Heart left ventricle (tissue), 16 donors: ENCODE results near the gene PATE4. TPM values are rescaled to one million over a fixed set of nuclear protein-coding genes. Genes with fewer than 3 reads are reported as not detected.

Experiments used
- ATAC-seq, 4 donors: fragments of 200-7000 bp; cut with Tn5 transposase; one replicate each; pipeline ENCODE4 v1.9.1; 2020 to 2022; ENCODE audit warnings: moderate library complexity in 4 of 4, mild to moderate bottlenecking in 3 of 4, moderate number of reproducible peaks in 1 of 4
- DNase-seq, 5 donors: peaks; one replicate each; pipeline ENCODE4 v3.0.0-alpha.2; 2020
- H3K27ac ChIP-seq, 12 donors: fragments of 200-600 bp; sonication (generic) in 4 of 12; one replicate each; pipeline versions ENCODE4 v1.5.0 to v1.8.0; 2016 to 2022; ENCODE audit warnings: mild to moderate bottlenecking in 2 of 12
- H3K27me3 ChIP-seq, 9 donors: fragments of 200-600 bp; sonication (generic) in 2 of 9; one replicate each; pipeline versions ENCODE4 v1.5.1 to v1.8.0; 2016 to 2022; ENCODE audit warnings: mild to moderate bottlenecking in 3 of 9
- H3K36me3 ChIP-seq, 9 donors: fragments of 200-600 bp; sonication (generic) in 2 of 9; one replicate each; pipeline versions ENCODE4 v1.5.0 to v1.8.0; 2018 to 2022; ENCODE audit warnings: mild to moderate bottlenecking in 2 of 9
- H3K4me1 ChIP-seq, 12 donors: fragments of 200-600 bp; sonication (generic) in 4 of 12; one replicate each; pipeline versions ENCODE4 v1.5.0 to v1.8.0; 2016 to 2022; ENCODE audit warnings: mild to moderate bottlenecking in 3 of 12
- H3K4me3 ChIP-seq, 12 donors: fragments of 200-600 bp; sonication (generic) in 4 of 12; one replicate each; pipeline versions ENCODE4 v1.5.0 to v1.8.0; 2017 to 2022; ENCODE audit warnings: mild to moderate bottlenecking in 9 of 12, moderate library complexity in 4 of 12
- H3K9me3 ChIP-seq, 12 donors: fragments of 200-600 bp; sonication (generic) in 4 of 12; one replicate each; pipeline versions ENCODE4 v1.5.0 to v1.8.0; 2016 to 2022; ENCODE audit warnings: mild to moderate bottlenecking in 1 of 12
- POLR2A ChIP-seq, 2 donors: fragments of 450-650 bp; IDR thresholded peaks; one replicate each; pipeline ENCODE4 v1.6.1; 2017; ENCODE audit warnings: antibody characterized with exemption in 2 of 2, mild to moderate bottlenecking in 2 of 2, moderate library complexity in 2 of 2
- WGBS, 4 donors: extraction: QIAGEN DNeasy Blood & Tissue Kit in 2 of 4; methylation state at CpG; one replicate each; pipeline versions ENCODE4 v1.1.5 to v1.1.7; 2013 to 2018; 5-methylcytosine and 5-hydroxymethylcytosine counted together
- intact Hi-C, 10 donors: fragments of 100-400 bp; cut with DNase I; formaldehyde crosslinking; loops; one replicate each; pipeline versions ENCODE4 v1.11.1 to v1.14.2; 2022
- polyA plus RNA-seq, 2 donors: library from polyadenylated mRNA; stranded (reverse); fragments of 200-250 nt; gene quantifications; one replicate each; pipeline ENCODE4 v1.2.3, GENCODE V29; 2013
- total RNA-seq, 9 donors: library from RNA; depleted of rRNA in 2 of 9; stranded (reverse); fragments of >200 nt in 2 of 9; fragmentation: NEBNext Ultra II Directional in 3 of 9; extraction: Animal tissue kit (Norgen Biotek cat#: 25700) in 3 of 9; gene quantifications; one replicate each; pipeline versions ENCODE4 v1.1.0 to v1.2.4, GENCODE V29; 2016 to 2023
- TF ChIP-seq, protein P1 (sequence below), 12 donors: fragments of 200-600 bp; sonication (generic) in 4 of 12; IDR thresholded peaks; one replicate each; pipeline versions ENCODE4 v1.5.0 to v1.8.0; 2018 to 2022; ENCODE audit warnings: antibody characterized with exemption in 12 of 12, mild to moderate bottlenecking in 5 of 12
- donor health status: ischemic (EF 13 %, LVEDD 7.1; RV severe dilation, severe dysfunction).
- donor health status: healthy with polysubstance abuse.
- donor health status: DM: no; HTN: yes; CAD: no.
- donor health status: DM: no; HTN: no; CAD: no.
- donor health status: ischemic (EF 25% LVEDD 6.9; RV normal size, moderate dysfunction).
- donor health status: ischemic (EF 25% LVEDD 5.7; RV mildly dilated, moderate dysfunction).
- donor health status: healthy.
- donor health status: DM: yes; HTN: yes; CAD: no.
- donor health status: ischemic (EF 35%, LVEDD 5.7; RV mildly dilated, moderate dysfunction).
- donor health status: nonischemic (EF 11% LVEDD 7.7; RV severe dilation, severe dysfunction).
- donor health status: DM: yes; HTN: yes; CAD: no.
- donor health status: PGD.
- donor health status: ischemic (EF 29% LVEDD 5.4; RV normal size, mild dysfunction).
- donor health status: nonischemic (EF 23%, LVEDD 6.1; RV moderate dilation, normal function).

The PATE4 gene
- total and polyA plus RNA-seq, 11 donors = not detected

DNA sequence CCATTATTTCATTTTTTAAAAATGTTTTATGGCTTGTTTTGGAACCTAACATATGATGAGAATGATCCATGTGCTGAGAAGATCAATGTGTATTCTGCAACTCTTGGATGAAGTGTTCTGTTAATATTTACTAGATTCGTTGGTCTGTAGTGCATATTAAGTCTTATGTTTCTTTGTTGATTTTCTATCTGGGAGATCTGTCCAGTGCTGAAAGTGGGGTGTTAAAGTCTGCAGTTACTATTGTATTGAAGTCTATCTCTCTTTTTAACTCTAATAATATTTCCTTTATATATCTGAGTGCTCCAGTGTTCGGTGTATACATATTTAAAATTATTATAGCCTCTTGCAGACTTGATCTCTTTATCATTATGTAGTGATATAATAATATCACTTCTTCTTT, 33.3 kb upstream of the PATE4 start:
- DNase-seq = no peak
- TF ChIP-seq, protein P1, sequence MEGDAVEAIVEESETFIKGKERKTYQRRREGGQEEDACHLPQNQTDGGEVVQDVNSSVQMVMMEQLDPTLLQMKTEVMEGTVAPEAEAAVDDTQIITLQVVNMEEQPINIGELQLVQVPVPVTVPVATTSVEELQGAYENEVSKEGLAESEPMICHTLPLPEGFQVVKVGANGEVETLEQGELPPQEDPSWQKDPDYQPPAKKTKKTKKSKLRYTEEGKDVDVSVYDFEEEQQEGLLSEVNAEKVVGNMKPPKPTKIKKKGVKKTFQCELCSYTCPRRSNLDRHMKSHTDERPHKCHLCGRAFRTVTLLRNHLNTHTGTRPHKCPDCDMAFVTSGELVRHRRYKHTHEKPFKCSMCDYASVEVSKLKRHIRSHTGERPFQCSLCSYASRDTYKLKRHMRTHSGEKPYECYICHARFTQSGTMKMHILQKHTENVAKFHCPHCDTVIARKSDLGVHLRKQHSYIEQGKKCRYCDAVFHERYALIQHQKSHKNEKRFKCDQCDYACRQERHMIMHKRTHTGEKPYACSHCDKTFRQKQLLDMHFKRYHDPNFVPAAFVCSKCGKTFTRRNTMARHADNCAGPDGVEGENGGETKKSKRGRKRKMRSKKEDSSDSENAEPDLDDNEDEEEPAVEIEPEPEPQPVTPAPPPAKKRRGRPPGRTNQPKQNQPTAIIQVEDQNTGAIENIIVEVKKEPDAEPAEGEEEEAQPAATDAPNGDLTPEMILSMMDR (IDR thresholded peaks at IDR 0.05) = no peak
- TF ChIP-seq POLR2A (IDR thresholded peaks at IDR 0.05) = no peak
- Histone ChIP-seq H3K4me3 (no peak overlapping the region), H3K36me3 (no peaks in the 10 kb centered on the region), H3K27me3 (no peaks in the 10 kb centered on the region), H3K9me3 (peaks cover 0 to 63% (median 26%) of the 10 kb centered on the region in 12 donors), H3K4me1 (no peaks in the 10 kb centered on the region), H3K27ac (no peak overlapping the region)
- intact Hi-C loops = no loop called here
- no peak for ATAC-seq
- 36 to 82% (median 64%) methylated on average over 2 of the region's 2 CpGs for WGBS, 4 donors

DNA sequence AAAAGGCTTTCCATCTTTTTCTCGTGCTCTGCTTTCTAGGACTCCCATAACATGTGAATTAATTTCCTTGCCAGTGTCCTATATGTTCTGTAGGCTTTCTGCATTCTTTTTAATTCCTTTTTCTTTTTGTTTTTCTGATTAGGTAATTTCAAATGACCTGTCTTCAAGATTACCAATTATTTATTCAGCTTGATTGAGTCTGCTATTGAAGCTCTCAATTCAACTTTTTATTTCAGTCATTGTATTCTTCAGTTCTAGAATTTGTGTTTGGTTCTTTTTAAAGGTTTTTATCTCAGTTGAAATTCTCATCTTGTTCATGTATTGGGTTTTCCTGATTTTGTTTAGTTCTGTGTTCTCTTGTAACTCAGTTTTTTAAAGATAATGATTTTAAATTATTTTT, 30.7 kb upstream of the PATE4 start:
- Histone ChIP-seq H3K27ac (no peak overlapping the region), H3K4me1 (no peaks in the 10 kb centered on the region), H3K27me3 (no peaks in the 10 kb centered on the region), H3K36me3 (no peaks in the 10 kb centered on the region), H3K9me3 (peaks cover 0 to 42% (median 24%) of the 10 kb centered on the region in 12 donors), H3K4me3 (no peak overlapping the region)
- TF ChIP-seq POLR2A (IDR thresholded peaks at IDR 0.05) = no peak
- TF ChIP-seq, protein P1 (IDR thresholded peaks at IDR 0.05) = no peak
- ATAC-seq (no peak), DNase-seq (no peak)
- WGBS, 4 donors = 0 to 76% (median 50%) methylated on average over 1 of the region's 1 CpG
- intact Hi-C loops = no loop called here

DNA sequence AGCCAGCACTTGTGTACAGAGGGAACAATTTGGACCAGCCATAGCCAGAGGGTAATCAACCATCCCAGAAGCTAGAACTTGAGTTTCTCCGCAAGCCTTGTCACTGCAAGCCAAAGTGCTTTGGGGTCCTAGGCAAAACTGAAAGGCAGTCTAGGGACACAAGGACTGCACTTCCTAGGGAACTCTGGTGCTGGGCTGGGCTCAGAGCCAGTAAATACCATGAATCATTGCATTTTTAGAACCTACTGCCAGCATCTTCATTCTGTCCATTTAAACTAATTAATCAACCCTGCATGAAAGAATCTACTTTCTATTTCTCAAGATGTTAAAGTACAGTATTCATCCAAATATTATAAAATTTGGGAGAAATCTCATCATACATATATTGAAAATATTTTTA, 25.2 kb upstream of the PATE4 start:
- DNase-seq = no peak
- no peak for ATAC-seq
- Histone ChIP-seq H3K9me3 (peaks cover 0 to 41% (median 5%) of the 10 kb centered on the region in 12 donors), H3K27ac (no peak overlapping the region), H3K27me3 (no peaks in the 10 kb centered on the region), H3K36me3 (no peaks in the 10 kb centered on the region), H3K4me1 (no peaks in the 10 kb centered on the region), H3K4me3 (no peak overlapping the region)
- intact Hi-C loops = no loop called here
- TF ChIP-seq, protein P1 (IDR thresholded peaks at IDR 0.05) = no peak
- TF ChIP-seq POLR2A (IDR thresholded peaks at IDR 0.05) = no peak
- 75 to 92% (median 88%) methylated on average over 1 of the region's 1 CpG for WGBS, 4 donors

DNA sequence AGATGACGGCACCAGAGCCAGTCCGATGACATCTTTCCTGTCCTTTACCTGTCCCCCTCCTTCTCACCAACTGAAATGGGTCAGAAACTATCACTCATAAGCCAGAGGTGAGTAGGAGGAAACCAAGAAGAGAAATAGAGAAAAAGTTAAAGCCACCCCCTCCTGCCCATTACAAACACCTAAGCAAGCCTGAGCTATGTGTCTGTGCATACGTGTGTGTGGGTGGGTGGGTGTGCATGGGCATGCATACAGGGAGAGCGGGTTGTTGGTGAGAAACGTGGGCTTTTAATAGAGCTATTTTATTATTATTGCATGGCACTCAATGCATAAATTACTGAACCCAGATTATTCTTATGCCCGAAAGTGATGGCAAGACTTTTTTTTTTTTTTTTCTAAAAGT, 2.6 kb downstream of the PATE4 start:
- intact Hi-C loops = no loop called here
- peaks cover 0 to 3% (median 0%) of the 10 kb centered on the region in 9 donors for H3K27me3 ChIP-seq
- peaks cover 0 to 14% (median 0%) of the 10 kb centered on the region in 12 donors for H3K9me3 ChIP-seq
- no peaks in the 10 kb centered on the region for H3K36me3 ChIP-seq
- no peak overlapping the region for H3K4me3 ChIP-seq
- WGBS, 4 donors = 68 to 79% (median 74%) methylated on average over 6 of the region's 6 CpGs
- TF ChIP-seq, protein P1 (IDR thresholded peaks at IDR 0.05) = no peak
- no peak for TF ChIP-seq POLR2A (IDR thresholded peaks at IDR 0.05)
- DNase-seq (no peak), ATAC-seq (no peak)
- H3K27ac ChIP-seq = no peak overlapping the region
- no peaks in the 10 kb centered on the region for H3K4me1 ChIP-seq
